H9 (cell line): ENCODE results near the gene RPN1. TPM values are rescaled to one million over a fixed set of nuclear protein-coding genes. Genes with fewer than 3 reads are reported as not detected.

Experiments
- DNase-seq: peaks from one replicate; pipeline ENCODE4 v3.0.0-alpha.2; 2017
- H2AFZ ChIP-seq: one replicate; pipeline ENCODE4 v1.6.1; 2013; ENCODE audit warnings: mild to moderate bottlenecking, low read length, control low read depth, moderate library complexity
- H2AK5ac ChIP-seq: 2 replicates; pipeline ENCODE4 v1.6.1; 2013; ENCODE audit warnings: low read length, control low read depth, mixed read lengths; ENCODE audit not compliant: insufficient read length
- H2BK120ac ChIP-seq: one replicate; pipeline ENCODE4 v1.6.1; 2013; ENCODE audit warnings: low read depth, mild to moderate bottlenecking, low read length, control low read depth, inconsistent platforms; ENCODE audit not compliant: poor library complexity, severe bottlenecking
- H2BK12ac ChIP-seq: 2 replicates; pipeline ENCODE4 v1.6.1; 2013; ENCODE audit warnings: low read length, control low read depth, mixed read lengths, low read depth; ENCODE audit not compliant: insufficient read length
- H2BK15ac ChIP-seq: 2 replicates; pipeline ENCODE4 v1.6.1; 2013; ENCODE audit warnings: low read depth, low read length, control low read depth
- H2BK20ac ChIP-seq: one replicate; pipeline ENCODE4 v1.6.1; 2013; ENCODE audit warnings: low read depth, mild to moderate bottlenecking, low read length, control low read depth, inconsistent platforms; ENCODE audit not compliant: poor library complexity, severe bottlenecking
- H2BK5ac ChIP-seq: 2 replicates; pipeline ENCODE4 v1.6.1; 2013; ENCODE audit warnings: low read length, control low read depth, mixed read lengths; ENCODE audit not compliant: insufficient read length
- H3K14ac ChIP-seq: 2 replicates; pipeline ENCODE4 v1.6.1; 2013; ENCODE audit warnings: low read length, control low read depth; ENCODE audit not compliant: insufficient read depth
- H3K18ac ChIP-seq: 2 replicates; pipeline ENCODE4 v1.6.1; 2013; ENCODE audit warnings: low read depth, mild to moderate bottlenecking, mixed read lengths, low read length, control low read depth; ENCODE audit not compliant: insufficient read length
- H3K23ac ChIP-seq: 2 replicates; pipeline ENCODE4 v1.6.1; 2013; ENCODE audit warnings: low read length, control low read depth, mixed read lengths, low read depth; ENCODE audit not compliant: insufficient read length
- H3K23me2 ChIP-seq: 2 replicates; pipeline ENCODE4 v1.6.1; 2013; ENCODE audit warnings: low read depth, mild to moderate bottlenecking, mixed read lengths, low read length, control low read depth; ENCODE audit not compliant: insufficient read length, poor library complexity, severe bottlenecking
- H3K27ac ChIP-seq: 2 replicates; pipeline ENCODE4 v1.5.1; 2013; ENCODE audit warnings: low read length, control low read depth, mixed read lengths, low read depth; ENCODE audit not compliant: insufficient read length
- H3K27me3 ChIP-seq: 2 replicates; pipeline ENCODE4 v1.6.1; 2013; ENCODE audit warnings: low read length, control low read depth, inconsistent platforms; ENCODE audit not compliant: insufficient read depth
- H3K4ac ChIP-seq: 2 replicates; pipeline ENCODE4 v1.6.1; 2013; ENCODE audit warnings: low read depth, mild to moderate bottlenecking, control low read depth, inconsistent platforms, low read length, moderate library complexity
- H3K4me1 ChIP-seq: 2 replicates; pipeline ENCODE4 v1.6.1; 2013; ENCODE audit warnings: low read length, control low read depth, inconsistent platforms; ENCODE audit not compliant: insufficient read depth
- H3K4me2 ChIP-seq: 2 replicates; pipeline ENCODE4 v1.6.1; 2013; ENCODE audit warnings: low read length, control low read depth, mixed read lengths; ENCODE audit not compliant: insufficient read length, insufficient read depth
- H3K56ac ChIP-seq: 2 replicates; pipeline ENCODE4 v1.6.1; 2013; ENCODE audit warnings: low read depth, mild to moderate bottlenecking, mixed read lengths, low read length, control low read depth; ENCODE audit not compliant: insufficient read length
- H3K79me1 ChIP-seq: 2 replicates; pipeline ENCODE4 v1.6.1; 2013; ENCODE audit warnings: low read depth, mild to moderate bottlenecking, moderate library complexity, low read length, control low read depth, inconsistent platforms; ENCODE audit not compliant: insufficient read depth, poor library complexity, severe bottlenecking
- H3K79me2 ChIP-seq: 2 replicates; pipeline ENCODE4 v1.6.1; 2013; ENCODE audit warnings: low read length, control low read depth, inconsistent platforms; ENCODE audit not compliant: insufficient read depth
- H3K9ac ChIP-seq: 2 replicates; pipeline ENCODE4 v1.6.1; 2013; ENCODE audit warnings: low read length, control low read depth, mixed read lengths; ENCODE audit not compliant: insufficient read length; ENCODE audit errors: extremely low read depth
- H3K9me3 ChIP-seq: one replicate; pipeline ENCODE4 v1.6.1; 2013; ENCODE audit warnings: low read depth, low read length, inconsistent platforms; ENCODE audit not compliant: control insufficient read depth
- H3T11ph ChIP-seq: one replicate; pipeline ENCODE4 v1.6.1; 2013; ENCODE audit warnings: mild to moderate bottlenecking, low read length, control low read depth, inconsistent platforms
- H4K20me1 ChIP-seq: one replicate; pipeline ENCODE4 v1.6.1; 2013; ENCODE audit not compliant: control insufficient read depth, insufficient read length, insufficient read depth
- H4K5ac ChIP-seq: 2 replicates; pipeline ENCODE4 v1.6.1; 2013; ENCODE audit warnings: low read depth, mild to moderate bottlenecking, mixed read lengths, low read length, control low read depth; ENCODE audit not compliant: insufficient read length
- H4K8ac ChIP-seq: replicated peaks from 2 replicates; pipeline ENCODE4 v1.6.1; 2013; ENCODE audit warnings: low read length, control low read depth, mixed read lengths, low read depth; ENCODE audit not compliant: insufficient read length
- H4K91ac ChIP-seq: 2 replicates; pipeline ENCODE4 v1.6.1; 2013; ENCODE audit warnings: low read depth, mild to moderate bottlenecking, moderate library complexity, mixed read lengths, low read length, control low read depth; ENCODE audit not compliant: insufficient read length
- H3K27ac Mint-ChIP-seq, 3 experiments: 2 replicates in 2 of 3; 3 replicates in 1 of 3; pipeline ENCODE4 v1.8.0; 2020 to 2021; ENCODE audit warnings: mixed read lengths in 3 of 3, mild to moderate bottlenecking in 1 of 3, moderate library complexity in 1 of 3
- H3K27me3 Mint-ChIP-seq: 2 replicates; pipeline ENCODE4 v1.8.0; 2021; ENCODE audit warnings: low read depth, mild to moderate bottlenecking, moderate library complexity, mixed read lengths
- H3K36me3 Mint-ChIP-seq, 3 experiments: 2 replicates in 2 of 3; 3 replicates in 1 of 3; pipeline ENCODE4 v1.8.0; 2020 to 2021; ENCODE audit warnings: low read depth in 3 of 3, mixed read lengths in 3 of 3; ENCODE audit not compliant: insufficient read depth in 1 of 3
- H3K4me1 Mint-ChIP-seq, 2 experiments: 2 replicates each; pipeline ENCODE4 v1.8.0; 2020; ENCODE audit warnings: mixed read lengths in 2 of 2
- H3K4me3 Mint-ChIP-seq, 2 experiments: 2 replicates in 1 of 2; 3 replicates in 1 of 2; pipeline ENCODE4 v1.8.0; 2020 to 2021; ENCODE audit warnings: mild to moderate bottlenecking in 2 of 2, mixed read lengths in 2 of 2, moderate library complexity in 1 of 2
- H3K9me3 Mint-ChIP-seq, 2 experiments: 2 replicates in 1 of 2; 3 replicates in 1 of 2; pipeline ENCODE4 v1.8.0; 2020; ENCODE audit warnings: mild to moderate bottlenecking in 2 of 2, mixed read lengths in 2 of 2, moderate library complexity in 1 of 2
- WGBS: extraction: QIAGEN DNeasy Blood & Tissue Kit; methylation state at CpG from one replicate; pipeline ENCODE4 v1.1.7; 2013; ENCODE audit warnings: missing lambda C conversion rate, low lambda C conversion rate, mixed read lengths; ENCODE audit not compliant: insufficient read length; ENCODE audit errors: extremely low coverage; 5-methylcytosine and 5-hydroxymethylcytosine counted together
- total RNA-seq: library from RNA; stranded (reverse); gene quantifications from 2 replicates; pipeline ENCODE4 v1.2.1, GENCODE V29; 2021
- TF ChIP-seq, protein P1 (sequence below): fragments of 200-600 bp; sonication (generic); conservative IDR thresholded peaks from 3 replicates; pipeline ENCODE4 v1.8.0; 2021; ENCODE audit warnings: antibody characterized with exemption, mild to moderate bottlenecking

RPN1 gene
- total RNA-seq, 1 experiment from 2014 or later = 174 TPM

DNA sequence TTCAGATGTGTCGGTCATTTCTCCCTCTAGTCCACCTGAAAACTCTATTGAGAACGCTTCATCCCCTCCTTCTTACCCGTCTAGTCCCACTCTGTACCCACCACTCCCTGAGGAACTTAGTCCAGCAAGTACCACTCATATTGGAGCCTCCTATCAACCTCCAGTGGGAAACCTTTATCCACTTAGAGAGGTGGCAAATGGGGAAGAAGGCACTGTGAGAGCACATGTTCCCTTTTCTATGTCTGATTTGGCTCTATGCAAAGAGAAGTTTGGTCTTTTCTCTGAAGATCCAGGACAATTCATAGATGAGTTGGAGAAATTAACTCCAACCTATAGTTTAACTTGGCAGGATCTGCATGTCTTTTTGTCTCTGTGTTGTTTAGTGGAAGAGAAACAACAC lies 17.0 kb upstream of the RPN1 start:
- Histone ChIP-seq H3K79me1 (no peaks in the 10 kb centered on the region), H3K4me1 (peaks cover 2% of the 10 kb centered on the region; the same call in 1 of the 2 replicates), H3K79me2 (no peaks in the 10 kb centered on the region), H3K27me3 (no peaks in the 10 kb centered on the region), H3K4me2 (no peak overlapping the region), H4K20me1 (no peaks in the 10 kb centered on the region), H4K5ac (no peak overlapping the region), H3K4ac (no peak overlapping the region), H2AK5ac (no peak overlapping the region), H2BK120ac (no peak overlapping the region), H3K18ac (no peak overlapping the region), H3K14ac (no peak overlapping the region), H3K23ac (no peak overlapping the region), H3K9ac (no peak overlapping the region), H2AFZ (no peak overlapping the region), H4K91ac (no peak overlapping the region), H4K8ac (no peak overlapping the region), H3K9me3 (no peaks in the 10 kb centered on the region), H3K56ac (no peak overlapping the region), H3T11ph (no peak overlapping the region), H2BK20ac (no peak overlapping the region), H2BK5ac (no peak overlapping the region), H3K23me2 (no peaks in the 10 kb centered on the region), H3K27ac (no peak overlapping the region), H2BK15ac (no peak overlapping the region), H2BK12ac (no peak overlapping the region)
- WGBS = no CpG with 5 or more reads among the region's 3 CpGs
- peaks cover 4 to 5% of the 10 kb centered on the region in 2 experiments; a peak in 3 of 5 replicates for H3K9me3 Mint-ChIP-seq
- DNase-seq = no peak
- no peak overlapping the region for H3K27ac Mint-ChIP-seq
- H3K27me3 Mint-ChIP-seq = peaks cover 38% of the 10 kb centered on the region
- H3K4me1 Mint-ChIP-seq = peaks cover 9 to 15% of the 10 kb centered on the region in 2 experiments
- TF ChIP-seq, protein P1, sequence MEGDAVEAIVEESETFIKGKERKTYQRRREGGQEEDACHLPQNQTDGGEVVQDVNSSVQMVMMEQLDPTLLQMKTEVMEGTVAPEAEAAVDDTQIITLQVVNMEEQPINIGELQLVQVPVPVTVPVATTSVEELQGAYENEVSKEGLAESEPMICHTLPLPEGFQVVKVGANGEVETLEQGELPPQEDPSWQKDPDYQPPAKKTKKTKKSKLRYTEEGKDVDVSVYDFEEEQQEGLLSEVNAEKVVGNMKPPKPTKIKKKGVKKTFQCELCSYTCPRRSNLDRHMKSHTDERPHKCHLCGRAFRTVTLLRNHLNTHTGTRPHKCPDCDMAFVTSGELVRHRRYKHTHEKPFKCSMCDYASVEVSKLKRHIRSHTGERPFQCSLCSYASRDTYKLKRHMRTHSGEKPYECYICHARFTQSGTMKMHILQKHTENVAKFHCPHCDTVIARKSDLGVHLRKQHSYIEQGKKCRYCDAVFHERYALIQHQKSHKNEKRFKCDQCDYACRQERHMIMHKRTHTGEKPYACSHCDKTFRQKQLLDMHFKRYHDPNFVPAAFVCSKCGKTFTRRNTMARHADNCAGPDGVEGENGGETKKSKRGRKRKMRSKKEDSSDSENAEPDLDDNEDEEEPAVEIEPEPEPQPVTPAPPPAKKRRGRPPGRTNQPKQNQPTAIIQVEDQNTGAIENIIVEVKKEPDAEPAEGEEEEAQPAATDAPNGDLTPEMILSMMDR = no peak
- peaks cover 0 to 2% (median 1%) of the 10 kb centered on the region in 3 experiments; a peak in 1 of 7 replicates for H3K36me3 Mint-ChIP-seq
- no peak overlapping the region for H3K4me3 Mint-ChIP-seq
